ENCODE results near the gene ATP5PD.

ATP5PD gene

DNA sequence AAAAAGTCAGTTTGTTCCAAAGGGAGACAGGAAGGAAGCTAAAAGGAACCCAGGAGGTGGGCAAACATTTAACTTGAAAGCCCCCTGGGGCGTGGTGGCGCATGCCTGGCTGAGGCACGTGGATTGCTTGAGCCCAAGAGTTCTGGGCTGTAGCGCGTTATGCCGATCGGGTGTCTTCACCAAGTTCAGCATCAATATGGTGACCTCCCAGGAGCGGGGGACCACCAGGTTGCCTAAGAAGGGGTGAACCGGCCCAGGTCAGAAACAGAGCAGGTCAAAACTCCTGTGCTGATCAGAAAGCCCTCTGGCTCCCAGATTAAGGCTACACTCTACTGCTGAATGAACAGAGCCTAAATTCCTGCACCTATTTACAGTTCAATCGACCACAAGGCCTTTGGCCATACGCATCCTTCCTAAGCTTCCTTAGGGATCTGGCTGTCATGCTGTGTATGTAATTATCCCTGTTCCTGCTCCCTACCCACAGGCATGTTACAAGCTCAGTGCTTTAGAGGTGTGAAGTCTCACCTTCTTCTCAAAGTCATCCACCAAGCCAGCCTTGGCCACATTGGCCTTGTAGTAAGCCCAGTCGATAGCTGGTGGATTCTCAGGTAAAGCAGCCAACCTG lies 5.0 kb downstream of the ATP5PD start:
- Histone ChIP-seq H3K4me1 (ENCODE audit: control insufficient read depth, low read length) (peaks cover 6% of the 10 kb centered on the region), H3K4me2 (ENCODE audit: low read length) (no peak overlapping the region), H3K4me3 (ENCODE audit: low read length) (no peak overlapping the region), H3K9me3 (ENCODE audit: control insufficient read depth, insufficient read depth, low read length) (no peaks in the 10 kb centered on the region), H4K20me1 (ENCODE audit: control insufficient read depth, insufficient read depth, low read depth, low read length) (no peaks in the 10 kb centered on the region), H3K9me2 (replicated peaks; ENCODE audit: control insufficient read depth, low read length) (no peaks in the 10 kb centered on the region), H3K27me3 (ENCODE audit: control insufficient read depth, low read length) (no peaks in the 10 kb centered on the region), H3K27ac (ENCODE audit: low read depth, low read length) (no peak overlapping the region), H3K79me2 (ENCODE audit: control insufficient read depth, low read length) (peaks cover 19% of the 10 kb centered on the region), H3K36me3 (ENCODE audit: control insufficient read depth, low read length) (peaks cover 36% of the 10 kb centered on the region), H3F3A (ENCODE audit: control insufficient read depth, insufficient read depth) (peaks cover 3% of the 10 kb centered on the region; the same call in 1 of the 2 replicates)
- no peak for TF ChIP-seq EZH2phosphoT487 (IDR thresholded peaks at IDR 0.05; ENCODE audit: borderline replicate concordance, low read length)
- TF ChIP-seq, protein P1, sequence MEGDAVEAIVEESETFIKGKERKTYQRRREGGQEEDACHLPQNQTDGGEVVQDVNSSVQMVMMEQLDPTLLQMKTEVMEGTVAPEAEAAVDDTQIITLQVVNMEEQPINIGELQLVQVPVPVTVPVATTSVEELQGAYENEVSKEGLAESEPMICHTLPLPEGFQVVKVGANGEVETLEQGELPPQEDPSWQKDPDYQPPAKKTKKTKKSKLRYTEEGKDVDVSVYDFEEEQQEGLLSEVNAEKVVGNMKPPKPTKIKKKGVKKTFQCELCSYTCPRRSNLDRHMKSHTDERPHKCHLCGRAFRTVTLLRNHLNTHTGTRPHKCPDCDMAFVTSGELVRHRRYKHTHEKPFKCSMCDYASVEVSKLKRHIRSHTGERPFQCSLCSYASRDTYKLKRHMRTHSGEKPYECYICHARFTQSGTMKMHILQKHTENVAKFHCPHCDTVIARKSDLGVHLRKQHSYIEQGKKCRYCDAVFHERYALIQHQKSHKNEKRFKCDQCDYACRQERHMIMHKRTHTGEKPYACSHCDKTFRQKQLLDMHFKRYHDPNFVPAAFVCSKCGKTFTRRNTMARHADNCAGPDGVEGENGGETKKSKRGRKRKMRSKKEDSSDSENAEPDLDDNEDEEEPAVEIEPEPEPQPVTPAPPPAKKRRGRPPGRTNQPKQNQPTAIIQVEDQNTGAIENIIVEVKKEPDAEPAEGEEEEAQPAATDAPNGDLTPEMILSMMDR (IDR thresholded peaks at IDR 0.05; ENCODE audit: low read depth, low read length, poor library complexity, severe bottlenecking) = no peak

DNA sequence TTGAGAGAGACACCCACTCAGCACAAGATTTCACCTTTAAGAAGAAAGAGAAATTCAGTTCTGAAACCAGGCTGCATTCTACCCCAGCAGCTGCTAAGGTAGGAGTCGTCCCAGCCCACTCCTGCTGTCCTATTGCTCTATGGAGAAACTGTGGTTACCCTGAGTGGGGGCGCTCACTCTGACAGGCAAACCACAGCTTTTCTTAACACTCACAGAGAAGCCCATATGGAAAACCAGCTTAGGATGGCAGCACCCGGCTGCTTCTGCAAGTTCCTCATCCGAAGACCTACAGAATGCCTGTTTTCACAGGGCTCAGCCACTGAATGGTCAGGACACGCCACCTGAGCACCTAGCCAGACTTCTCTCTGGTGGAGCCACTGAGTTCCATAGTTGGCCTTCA lies 7.5 kb downstream of the ATP5PD start:
- Histone ChIP-seq H3K27me3 (ENCODE audit: control insufficient read depth, low read length) (no peaks in the 10 kb centered on the region), H3K9me2 (replicated peaks; ENCODE audit: control insufficient read depth, low read length) (no peaks in the 10 kb centered on the region), H3K79me2 (ENCODE audit: control insufficient read depth, low read length) (no peaks in the 10 kb centered on the region; the same call in 1 of the 2 replicates), H3K4me1 (ENCODE audit: control insufficient read depth, low read length) (peaks cover 12% of the 10 kb centered on the region), H3F3A (ENCODE audit: control insufficient read depth, insufficient read depth) (peaks cover 3% of the 10 kb centered on the region; the same call in 1 of the 2 replicates), H3K4me2 (ENCODE audit: low read length) (no peak overlapping the region), H3K36me3 (ENCODE audit: control insufficient read depth, low read length) (peaks cover 32% of the 10 kb centered on the region), H3K9me3 (ENCODE audit: control insufficient read depth, insufficient read depth, low read length) (no peaks in the 10 kb centered on the region), H3K27ac (ENCODE audit: low read depth, low read length) (no peak overlapping the region), H4K20me1 (ENCODE audit: control insufficient read depth, insufficient read depth, low read depth, low read length) (no peaks in the 10 kb centered on the region), H3K4me3 (ENCODE audit: low read length) (no peak overlapping the region)
- no peak for TF ChIP-seq EZH2phosphoT487 (IDR thresholded peaks at IDR 0.05; ENCODE audit: borderline replicate concordance, low read length)
- TF ChIP-seq, protein P1 (IDR thresholded peaks at IDR 0.05; ENCODE audit: low read depth, low read length, poor library complexity, severe bottlenecking) = no peak

DNA sequence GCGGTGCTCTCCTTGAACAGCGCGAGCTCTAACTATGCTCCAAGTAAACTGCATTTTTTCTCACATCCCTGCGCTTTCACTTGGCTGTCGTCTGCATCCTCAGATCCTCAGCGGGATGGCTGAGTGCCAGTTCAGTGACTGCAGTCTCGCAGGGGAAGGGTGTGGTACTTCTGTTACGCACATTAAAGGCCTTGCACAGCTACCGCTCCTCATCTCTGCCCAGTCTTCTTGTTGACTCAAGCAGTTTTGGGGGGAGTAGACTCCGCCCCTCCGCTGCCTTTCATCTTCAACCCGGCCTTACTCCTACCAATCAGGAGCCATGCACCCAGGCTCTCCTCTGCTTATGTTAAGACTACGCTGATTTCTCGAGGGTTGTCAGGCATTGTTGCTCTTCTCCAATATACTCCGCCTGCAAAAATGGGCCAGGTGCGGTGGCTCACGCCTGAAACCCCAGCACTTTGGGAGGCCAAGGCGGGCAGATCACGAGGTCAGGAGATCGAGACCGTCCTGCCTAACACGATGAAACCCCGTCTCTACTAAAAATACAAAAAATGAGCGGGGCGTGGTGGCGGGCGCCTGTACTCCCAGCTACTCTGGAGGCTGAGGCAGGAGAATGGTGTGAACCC lies 10.0 kb downstream of the ATP5PD start:
- peaks cover 33% of the 10 kb centered on the region for H3K4me1 ChIP-seq (ENCODE audit: control insufficient read depth, low read length)
- peaks cover 11% of the 10 kb centered on the region for H3K27me3 ChIP-seq (ENCODE audit: control insufficient read depth, low read length)
- H3K4me2 ChIP-seq (ENCODE audit: low read length) = no peak overlapping the region
- TF ChIP-seq, protein P1 (IDR thresholded peaks at IDR 0.05; ENCODE audit: low read depth, low read length, poor library complexity, severe bottlenecking) = no peak
- no peak for TF ChIP-seq EZH2phosphoT487 (IDR thresholded peaks at IDR 0.05; ENCODE audit: borderline replicate concordance, low read length)
- H4K20me1 ChIP-seq (ENCODE audit: control insufficient read depth, insufficient read depth, low read depth, low read length) = no peaks in the 10 kb centered on the region
- H3K79me2 ChIP-seq (ENCODE audit: control insufficient read depth, low read length) = no peaks in the 10 kb centered on the region
- peaks cover 3% of the 10 kb centered on the region; the same call in 1 of the 2 replicates for H3F3A ChIP-seq (ENCODE audit: control insufficient read depth, insufficient read depth)
- no peaks in the 10 kb centered on the region for H3K9me3 ChIP-seq (ENCODE audit: control insufficient read depth, insufficient read depth, low read length)
- H3K36me3 ChIP-seq (ENCODE audit: control insufficient read depth, low read length) = peaks cover 26% of the 10 kb centered on the region
- H3K4me3 ChIP-seq (ENCODE audit: low read length) = no peak overlapping the region
- H3K9me2 ChIP-seq (replicated peaks; ENCODE audit: control insufficient read depth, low read length) = no peaks in the 10 kb centered on the region
- no peak overlapping the region for H3K27ac ChIP-seq (ENCODE audit: low read depth, low read length)

Measured in DOHH2 (cell line).